H54 (cell line): ENCODE results near the gene APIP.
"Not testable (repeated sequence)": the region's sequence is repeated elsewhere in the genome, so short reads cannot be mapped to it uniquely, and the experiment has no call there.

Experiments used
- DNase-seq: peaks from one replicate; pipeline ENCODE4 v3.0.0; 2011; ENCODE audit warnings: low spot score, mixed read lengths; ENCODE audit not compliant: insufficient read length
- FAIRE-seq: peaks from 3 replicates; lab custom pipeline; 2011; peaks lifted over from hg19 to GRCh38; lab: Jason Lieb, UNC
- POLR2A ChIP-seq: IDR thresholded peaks from 2 replicates; pipeline ENCODE4 v1.6.1; 2011; ENCODE audit warnings: low read depth, mild to moderate bottlenecking, low read length

The APIP gene

DNA sequence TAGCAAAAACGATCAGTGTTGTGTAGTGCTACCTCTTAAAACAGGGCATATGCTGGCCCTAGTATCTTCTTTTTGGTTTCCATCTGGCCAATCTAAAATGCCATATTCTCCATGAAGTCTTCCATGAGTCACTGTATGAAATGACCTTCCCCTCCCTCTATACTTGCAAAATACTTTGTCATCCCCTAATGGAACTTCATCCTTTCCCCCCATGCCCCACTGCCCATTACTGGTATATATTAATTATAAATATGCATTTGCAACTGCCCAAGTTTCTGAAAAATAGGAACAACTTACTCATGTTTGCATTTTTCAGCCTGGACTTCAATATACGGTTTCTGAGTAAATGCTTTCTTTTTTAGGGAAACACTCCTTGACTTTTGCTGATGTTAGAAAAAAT, 4.5 kb downstream of the APIP start:
- TF ChIP-seq POLR2A: no peak
- FAIRE-seq: no peak
- no peak for DNase-seq

DNA sequence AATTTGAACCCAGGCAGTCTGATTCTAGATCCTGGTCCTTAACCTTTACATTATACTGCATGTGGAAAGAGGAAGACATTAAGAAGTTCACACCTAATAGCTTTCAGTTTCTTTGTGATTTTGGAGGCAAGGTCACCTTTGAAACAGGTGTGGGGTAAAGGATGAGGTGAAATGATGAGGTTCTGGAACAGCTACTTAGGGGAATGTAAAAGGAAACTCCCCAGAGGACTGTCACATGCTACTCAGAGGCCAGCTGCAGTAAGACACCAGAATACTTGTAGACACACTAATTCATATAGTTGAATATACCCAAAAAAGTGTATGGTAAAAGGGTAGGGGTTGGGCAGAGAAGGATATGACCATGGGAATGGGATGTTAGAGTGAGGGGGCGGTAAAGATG, 5.4 kb downstream of the APIP start:
- FAIRE-seq (no peak), DNase-seq (no peak)
- TF ChIP-seq POLR2A: no peak

DNA sequence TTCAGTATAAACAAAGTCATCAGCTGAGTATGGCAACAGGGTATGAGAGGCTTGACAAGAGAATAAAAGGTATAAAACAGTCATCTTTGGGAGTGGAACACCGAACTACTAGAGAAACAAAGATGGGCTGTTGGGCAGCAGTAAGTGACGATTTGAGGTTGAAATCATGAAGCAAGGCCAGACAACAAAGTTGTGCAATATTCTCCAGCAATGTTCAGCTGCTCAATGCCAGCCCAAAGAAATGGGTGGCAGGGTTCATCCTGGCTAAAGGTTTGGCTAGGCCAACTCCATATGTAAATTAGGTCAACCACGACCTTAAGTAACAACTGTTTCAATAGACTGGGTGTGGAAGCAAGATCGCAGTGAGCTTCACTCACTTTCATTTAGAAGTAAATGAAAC, 6.2 kb downstream of the APIP start:
- TF ChIP-seq POLR2A: no peak
- DNase-seq (no peak), FAIRE-seq (no peak)

GRCh38 chr11:34909415-34909814, 6.8 kb downstream of the APIP start:
- DNase-seq (no peak), FAIRE-seq (no peak)
- no peak for TF ChIP-seq POLR2A

- TF ChIP-seq POLR2A: no peak
- no peak for DNase-seq
- peak; percentile 74 for FAIRE-seq
Observed at GRCh38 chr11:34907934-34908593, 8.1 kb downstream of the APIP start.

DNA sequence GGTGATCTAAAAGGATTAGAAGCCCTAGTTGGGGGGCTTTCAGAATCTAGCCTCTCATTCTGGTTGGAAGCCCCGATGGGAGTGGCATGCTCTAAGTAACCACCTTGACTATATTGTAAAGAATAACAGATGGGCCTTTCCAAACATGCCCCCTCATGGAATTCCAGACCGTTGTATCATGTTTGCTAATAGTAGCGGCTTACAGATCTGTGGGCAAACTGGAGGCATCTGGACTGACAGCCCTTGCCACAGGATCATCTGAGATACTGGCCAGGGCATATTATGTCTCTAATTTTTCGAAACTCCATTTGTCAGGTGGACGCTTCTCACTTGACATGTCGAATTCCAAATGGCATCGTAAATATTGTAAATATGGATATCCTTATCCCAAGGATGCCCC, 10.5 kb downstream of the APIP start:
- TF ChIP-seq POLR2A: no peak

GRCh38 chr11:34904421-34904955, 11.7 kb downstream of the APIP start:
- no peak for FAIRE-seq
- TF ChIP-seq POLR2A: no peak
- no peak for DNase-seq

More for the DNA sequence above, 10.5 kb downstream of the APIP start:
- FAIRE-seq: no peak
- no peak for DNase-seq

DNA sequence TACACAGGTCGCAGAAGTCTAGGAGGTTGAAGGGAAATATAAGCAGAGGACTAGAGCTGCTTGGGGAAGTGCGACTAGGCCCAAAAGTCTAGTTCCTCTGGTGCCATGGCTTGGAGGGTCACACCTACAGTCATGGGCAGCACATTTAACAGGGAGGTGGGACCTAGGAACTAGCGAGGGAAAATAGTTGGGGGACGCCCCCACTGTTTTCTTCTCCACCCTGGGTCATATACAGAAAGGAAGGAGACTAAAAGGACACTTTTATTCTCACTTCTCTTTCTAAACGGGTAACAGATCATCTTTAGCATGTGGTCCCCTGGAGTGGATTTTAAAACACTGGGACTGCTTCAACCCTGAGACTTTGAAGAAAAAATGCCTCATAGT, 16.6 kb downstream of the APIP start:
- no peak for TF ChIP-seq POLR2A
- DNase-seq (no peak), FAIRE-seq (no peak)

GRCh38 chr11:34898474-34898873, 17.7 kb downstream of the APIP start:
- DNase-seq (no peak), FAIRE-seq (no peak)
- TF ChIP-seq POLR2A: no peak

DNA sequence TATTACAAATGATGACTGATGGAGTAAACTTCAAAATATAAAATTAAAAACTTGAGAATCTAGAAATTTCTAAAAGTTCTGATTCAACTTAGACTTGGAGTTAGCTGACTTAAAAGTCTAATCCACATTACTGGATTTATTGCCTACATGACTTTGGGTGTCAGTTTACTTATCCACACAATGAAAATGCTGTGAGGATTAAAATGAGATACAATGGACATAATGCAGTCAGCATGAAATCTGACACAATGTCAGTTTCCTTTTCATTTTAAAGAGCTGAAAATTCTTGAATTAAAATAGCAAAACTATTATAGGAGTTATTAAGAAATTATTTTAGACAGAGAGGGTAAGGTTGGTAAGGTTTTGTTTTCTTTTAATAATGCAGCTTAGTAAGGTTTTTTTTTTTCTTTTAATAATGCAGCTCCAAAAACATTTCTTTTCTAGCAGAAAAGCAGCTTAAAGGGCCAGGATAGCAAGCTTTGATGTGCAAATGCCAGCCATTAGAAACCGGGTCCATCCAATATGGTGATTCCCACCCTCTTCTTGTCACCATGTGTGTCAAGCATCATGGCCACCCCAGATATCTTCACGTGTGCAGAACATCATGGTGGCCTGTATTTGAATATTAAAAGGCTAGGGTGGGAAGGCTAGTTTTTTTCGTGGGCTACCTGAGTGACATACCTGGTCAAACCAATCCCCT, 18.9 kb downstream of the APIP start:
- FAIRE-seq: no peak
- DNase-seq: no peak
- TF ChIP-seq POLR2A: no peak

- DNase-seq, FAIRE-seq: not testable (repeated sequence)
Observed at GRCh38 chr11:34896191-34896590, 20.0 kb downstream of the APIP start.

GRCh38 chr11:34893416-34893815, 22.8 kb downstream of the APIP start:
- DNase-seq (no peak), FAIRE-seq (peak; percentile 20)
- TF ChIP-seq POLR2A: no peak

- FAIRE-seq (peak; percentile 71), DNase-seq (no peak)
- no peak for TF ChIP-seq POLR2A
Observed at GRCh38 chr11:34891611-34892010, 24.6 kb downstream of the APIP start.

DNA sequence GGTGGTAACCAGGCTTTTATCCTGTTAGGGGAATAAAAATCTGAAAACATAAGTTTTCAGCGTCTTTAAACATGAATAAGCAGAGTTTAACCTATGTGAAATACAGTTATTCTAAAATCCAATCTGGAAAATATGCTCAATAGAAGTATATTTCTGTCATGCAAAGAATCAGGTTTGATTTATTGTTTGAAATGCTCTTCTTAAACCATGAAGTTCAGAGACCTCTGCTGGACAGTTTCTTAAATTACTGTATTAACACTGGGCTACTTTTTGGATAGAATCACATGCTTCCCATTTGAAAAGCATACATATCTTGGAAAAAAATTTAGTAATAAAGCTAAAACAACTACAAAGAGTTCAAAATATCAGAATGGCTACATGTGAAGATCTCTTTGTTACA, 25.4 kb downstream of the APIP start:
- peak; percentile 77 for FAIRE-seq

DNA sequence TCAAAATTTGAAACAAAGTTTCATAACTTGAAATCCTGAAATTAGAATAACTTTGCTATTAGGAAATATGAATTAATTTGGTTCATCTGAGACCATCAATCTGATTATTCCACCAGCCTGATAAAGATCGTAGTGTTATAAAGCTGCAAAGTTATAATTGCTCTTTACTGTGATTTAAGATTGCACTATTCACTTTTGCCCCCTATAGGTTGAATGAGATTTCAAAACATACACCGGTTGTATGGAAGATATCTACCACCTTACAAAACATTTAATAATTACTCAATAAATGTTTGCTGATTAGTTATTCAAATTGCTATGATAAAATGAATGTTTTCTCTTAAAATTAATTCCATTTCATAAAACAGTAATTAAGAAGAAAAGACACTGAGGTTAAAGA, 26.1 kb downstream of the APIP start:
- DNase-seq (no peak), FAIRE-seq (peak; percentile 75)
- no peak for TF ChIP-seq POLR2A

More for the DNA sequence above, 25.4 kb downstream of the APIP start:
- no peak for TF ChIP-seq POLR2A
- no peak for DNase-seq
